Suprapubic skin (tissue), 4 donors: ENCODE measurements around the gene PPP1R9A. TPM values are rescaled to one million over a fixed set of nuclear protein-coding genes. Genes with fewer than 3 reads are reported as not detected.

Experiments
- DNase-seq, 2 donors: peaks; one replicate each; pipeline ENCODE4 v3.0.0-alpha.2; 2019; ENCODE audit warnings: low spot score in 2 of 2
- H3K27ac ChIP-seq: fragments of 200-600 bp; sonication (generic); one replicate; pipeline ENCODE4 v1.5.1; 2019
- H3K27me3 ChIP-seq: fragments of 200-600 bp; sonication (generic); one replicate; pipeline ENCODE4 v1.5.1; 2019
- H3K36me3 ChIP-seq: fragments of 200-600 bp; sonication (generic); one replicate; pipeline ENCODE4 v1.5.1; 2019
- H3K4me1 ChIP-seq: fragments of 200-600 bp; sonication (generic); one replicate; pipeline ENCODE4 v1.5.1; 2019
- H3K4me3 ChIP-seq: fragments of 200-600 bp; sonication (generic); one replicate; pipeline ENCODE4 v1.5.1; 2019; ENCODE audit warnings: mild to moderate bottlenecking
- H3K9me3 ChIP-seq: fragments of 200-600 bp; sonication (generic); one replicate; pipeline ENCODE4 v1.5.1; 2019
- CTCF ChIP-seq, 2 donors: fragments of 200-600 bp in 1 of 2; fragments of 450-650 bp in 1 of 2; sonication (generic) in 1 of 2; IDR thresholded peaks; one replicate each; pipeline ENCODE4 v1.5.1; 2016 to 2019; ENCODE audit warnings: antibody characterized with exemption in 2 of 2, mild to moderate bottlenecking in 1 of 2, moderate library complexity in 1 of 2
- EP300 ChIP-seq: sonication (generic); formaldehyde crosslinking; IDR thresholded peaks from one replicate; pipeline ENCODE4 v1.6.1; 2017; ENCODE audit warnings: antibody characterized with exemption
- POLR2A ChIP-seq, 2 donors: fragments of 450-650 bp; IDR thresholded peaks; one replicate each; pipeline ENCODE4 v1.6.1; 2017; ENCODE audit warnings: antibody characterized with exemption in 2 of 2, mild to moderate bottlenecking in 2 of 2, moderate library complexity in 2 of 2
- POLR2AphosphoS5 ChIP-seq, 3 donors: sonication (generic); formaldehyde crosslinking; IDR thresholded peaks; one replicate each; pipeline ENCODE4 v1.6.1; 2017; ENCODE audit warnings: antibody characterized with exemption in 3 of 3
- WGBS: methylation state at CpG from one replicate; pipeline ENCODE4 v1.1.5; 2018; 5-methylcytosine and 5-hydroxymethylcytosine counted together
- total RNA-seq, 4 donors: library from RNA; depleted of rRNA; stranded (reverse); fragments of >200 nt; gene quantifications; one replicate each; pipeline ENCODE4 v1.1.0, GENCODE V29; 2016

Gene PPP1R9A
- total RNA-seq, 4 donors from 2014 or later, result 0.49 to 8.6 (median 2.5) TPM

DNA sequence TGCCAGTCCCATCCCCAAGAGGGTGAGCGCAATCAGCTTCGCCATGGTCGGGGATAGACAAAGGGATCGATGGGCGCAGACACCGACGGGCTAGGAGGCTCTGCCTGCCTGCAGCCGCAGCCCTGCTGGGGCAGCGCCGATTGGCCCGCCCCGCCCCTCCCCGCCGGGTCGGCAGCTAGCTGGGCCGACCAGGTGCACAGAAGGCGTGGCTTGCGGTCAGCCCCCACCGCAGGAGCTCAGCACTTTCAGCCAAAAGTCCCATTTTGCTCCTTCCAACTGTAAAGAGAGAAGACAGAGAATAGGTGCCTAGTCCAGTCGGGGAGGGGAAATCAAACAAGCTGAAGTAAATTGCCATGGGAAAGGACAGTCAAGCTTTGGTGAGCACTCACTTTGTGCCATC lies 417.0 kb downstream of the PPP1R9A start, which contains the start of gene PON1:
TSS of gene PON1 (minus strand) at position 102 of the 400 bp plus-strand sequence. CDS start at position 45, 57 bp downstream.
- Histone ChIP-seq H3K4me3 (no peak within 1 kb of the TSS), H3K27ac (no peak within 1 kb of the TSS), H3K36me3 (no peaks in the 10 kb centered on the region), H3K4me1 (no peaks in the 10 kb centered on the region), H3K9me3 (no peaks in the 10 kb centered on the region), H3K27me3 (peaks cover 13% of the 10 kb centered on the region)
- DNase-seq, result no peak
- TF ChIP-seq POLR2A (IDR thresholded peaks at IDR 0.05) (no peak), CTCF (IDR thresholded peaks at IDR 0.05) (no peak), POLR2AphosphoS5 (IDR thresholded peaks at IDR 0.05) (no peak), EP300 (no peak)
- 38% methylated on average over 2 of the region's 20 CpGs for WGBS

DNA sequence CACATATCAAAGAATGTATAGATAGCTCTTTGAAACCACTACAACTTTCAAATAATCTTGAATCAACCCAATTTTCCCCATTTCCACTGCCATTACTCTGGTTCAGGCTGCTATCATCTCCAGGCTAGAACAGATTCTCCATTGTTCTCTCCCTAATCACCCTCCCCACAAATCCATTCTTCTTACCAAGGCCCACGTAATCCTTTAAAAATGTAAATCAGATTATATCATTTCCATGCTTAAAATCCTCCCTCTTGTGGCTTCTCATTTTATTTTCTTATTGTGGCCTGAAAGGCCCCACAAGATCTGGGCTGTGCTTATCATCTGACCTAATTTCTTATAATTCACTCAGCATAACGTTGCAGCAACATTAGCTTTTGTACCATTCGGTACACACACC lies 420.0 kb downstream of the PPP1R9A start:
- Histone ChIP-seq H3K36me3 (no peaks in the 10 kb centered on the region), H3K27me3 (peaks cover 13% of the 10 kb centered on the region), H3K4me1 (no peaks in the 10 kb centered on the region), H3K4me3 (no peak overlapping the region), H3K9me3 (no peaks in the 10 kb centered on the region), H3K27ac (no peak overlapping the region)
- WGBS, result 82% methylated on average over 3 of the region's 3 CpGs
- DNase-seq, result no peak
- TF ChIP-seq CTCF (IDR thresholded peaks at IDR 0.05) (no peak), POLR2A (IDR thresholded peaks at IDR 0.05) (no peak), POLR2AphosphoS5 (IDR thresholded peaks at IDR 0.05) (no peak), EP300 (no peak)

DNA sequence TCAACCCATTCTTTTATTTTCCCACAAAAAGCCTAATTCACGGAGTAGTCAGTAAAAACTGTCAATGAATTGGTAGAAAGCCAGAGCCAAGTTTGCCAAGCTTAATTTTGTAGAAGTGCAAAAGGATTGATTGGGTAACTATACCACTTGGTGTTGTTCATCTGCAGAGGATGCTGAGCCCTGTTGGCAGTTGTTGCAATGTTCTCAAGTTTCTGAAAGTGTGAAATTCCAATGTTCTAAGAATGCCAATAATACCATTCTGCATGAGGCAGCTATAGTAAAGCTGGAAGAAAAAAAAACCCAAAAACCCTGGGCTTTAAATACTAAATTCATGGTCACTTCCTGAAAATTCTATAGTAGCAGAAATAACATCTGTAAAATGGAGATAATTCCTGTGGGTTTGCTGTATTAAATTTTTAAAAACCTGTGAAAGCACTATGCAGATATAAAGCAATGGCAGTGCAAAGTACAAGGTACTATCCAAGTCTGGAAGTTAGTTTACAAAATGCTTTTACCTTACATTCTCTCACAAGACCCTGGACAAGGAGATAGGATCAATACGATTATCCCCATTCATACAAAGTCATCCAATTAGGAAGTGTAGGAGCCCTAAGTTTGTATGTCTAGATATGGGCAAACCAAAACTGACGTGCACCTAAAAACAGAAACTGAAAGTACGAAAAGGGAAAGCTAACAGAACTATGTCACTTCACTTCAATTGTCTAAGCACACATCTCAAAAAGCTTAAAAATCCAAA lies 423.0 kb downstream of the PPP1R9A start:
- TF ChIP-seq CTCF (IDR thresholded peaks at IDR 0.05) (no peak), POLR2A (IDR thresholded peaks at IDR 0.05) (no peak), POLR2AphosphoS5 (IDR thresholded peaks at IDR 0.05) (no peak), EP300 (no peak)
- H3K4me3 ChIP-seq, result peak overlapping the region; percentile 26
- WGBS, result 32% methylated on average over 4 of the region's 4 CpGs

GRCh38 chr7:95330961-95331337 lies 423.6 kb downstream of the PPP1R9A start:
- Histone ChIP-seq H3K9me3 (no peaks in the 10 kb centered on the region), H3K4me1 (no peaks in the 10 kb centered on the region), H3K27ac (no peak overlapping the region), H3K4me3 (peak overlapping the region; percentile 26), H3K36me3 (no peaks in the 10 kb centered on the region), H3K27me3 (no peaks in the 10 kb centered on the region)
- TF ChIP-seq POLR2A (IDR thresholded peaks at IDR 0.05) (no peak), CTCF (IDR thresholded peaks at IDR 0.05) (no peak), EP300 (no peak), POLR2AphosphoS5 (IDR thresholded peaks at IDR 0.05) (no peak)
- WGBS, result 91% methylated on average over 1 of the region's 1 CpG
- no peak for DNase-seq

More for the DNA sequence above, 423.0 kb downstream of the PPP1R9A start:
- no peak overlapping the region for H3K27ac ChIP-seq
- H3K27me3 ChIP-seq, result no peaks in the 10 kb centered on the region
- DNase-seq, result no peak
- no peaks in the 10 kb centered on the region for H3K9me3 ChIP-seq
- no peaks in the 10 kb centered on the region for H3K4me1 ChIP-seq
- no peaks in the 10 kb centered on the region for H3K36me3 ChIP-seq

DNA sequence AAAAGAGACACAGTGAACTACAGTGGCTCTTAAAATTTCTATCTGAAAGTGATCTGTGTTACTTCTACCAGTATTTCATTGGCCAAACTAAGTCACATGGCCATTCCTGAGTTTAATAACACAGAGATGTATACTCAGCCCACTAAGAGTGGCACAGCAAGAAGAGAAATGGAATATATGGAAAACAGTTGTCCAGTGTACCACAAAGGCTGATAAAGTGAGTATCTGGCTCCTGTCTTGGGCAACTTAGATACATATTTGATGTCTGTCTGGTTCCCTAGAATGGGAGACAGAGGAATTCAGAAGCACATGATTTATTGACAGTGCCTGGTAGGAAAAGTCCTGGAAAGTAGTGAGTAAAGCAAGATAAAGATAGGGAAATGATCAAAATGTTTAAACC lies 427.1 kb downstream of the PPP1R9A start:
- no peak overlapping the region for H3K4me3 ChIP-seq
- TF ChIP-seq POLR2AphosphoS5 (IDR thresholded peaks at IDR 0.05) (no peak), EP300 (no peak), CTCF (IDR thresholded peaks at IDR 0.05) (no peak), POLR2A (IDR thresholded peaks at IDR 0.05) (no peak)
- no peaks in the 10 kb centered on the region for H3K36me3 ChIP-seq
- no peaks in the 10 kb centered on the region for H3K27me3 ChIP-seq
- no peak for DNase-seq
- no peaks in the 10 kb centered on the region for H3K9me3 ChIP-seq
- H3K27ac ChIP-seq, result no peak overlapping the region
- H3K4me1 ChIP-seq, result no peaks in the 10 kb centered on the region
